HUES48 (cell line): ENCODE data around the gene BDP1.
"Not testable (repeated sequence)": the region's sequence is repeated elsewhere in the genome, so short reads cannot be mapped to it uniquely, and the experiment has no call there.

ENCODE experiments used
- H3K27ac ChIP-seq: one replicate; pipeline ENCODE4 v1.7.0; 2013; ENCODE audit warnings: low read depth, low read length, inconsistent platforms
- H3K27me3 ChIP-seq: 2 replicates; pipeline ENCODE4 v1.6.1; 2013; ENCODE audit warnings: mild to moderate bottlenecking, low read length; ENCODE audit not compliant: control insufficient read depth, insufficient read depth
- H3K36me3 ChIP-seq: 2 replicates; pipeline ENCODE4 v1.6.1; 2013; ENCODE audit warnings: low read length; ENCODE audit not compliant: control insufficient read depth, insufficient read depth
- H3K4me1 ChIP-seq: 2 replicates; pipeline ENCODE4 v1.6.1; 2013; ENCODE audit warnings: mild to moderate bottlenecking, low read length; ENCODE audit not compliant: control insufficient read depth, insufficient read depth
- H3K4me3 ChIP-seq: 2 replicates; pipeline ENCODE4 v1.5.1; 2013; ENCODE audit warnings: mild to moderate bottlenecking, low read depth, low read length
- H3K9ac ChIP-seq: 2 replicates; pipeline ENCODE4 v1.6.1; 2013; ENCODE audit warnings: mild to moderate bottlenecking, low read depth, low read length, moderate library complexity
- H3K9me3 ChIP-seq: 2 replicates; pipeline ENCODE4 v1.6.1; 2013; ENCODE audit warnings: low read length; ENCODE audit not compliant: control insufficient read depth, insufficient read depth

BDP1 gene

DNA sequence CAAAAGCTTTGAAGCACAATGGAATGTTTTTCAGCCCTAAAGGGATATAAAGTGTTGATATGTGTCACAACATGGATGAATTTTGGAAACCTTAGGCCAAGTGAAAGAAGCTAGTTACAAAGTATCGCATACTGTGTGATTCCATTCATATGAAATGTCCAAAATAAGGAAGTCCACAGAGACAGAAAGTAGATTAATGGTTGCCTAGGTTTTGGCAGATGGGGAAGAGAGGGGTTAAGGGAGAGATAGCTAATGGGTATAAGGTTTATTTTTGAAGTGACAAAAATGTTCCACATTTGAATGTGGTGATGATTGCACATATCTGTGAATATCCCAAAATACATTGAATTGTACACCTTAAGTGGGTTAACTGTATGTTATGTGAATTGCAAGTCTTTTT, 74.2 kb downstream of the BDP1 start:
- H3K9ac ChIP-seq = no peak overlapping the region

GRCh38 chr5:71533142-71533541, 77.7 kb downstream of the BDP1 start:
- H3K27me3 ChIP-seq = no peaks in the 10 kb centered on the region
- no peak overlapping the region for H3K4me3 ChIP-seq
- H3K4me1 ChIP-seq = no peaks in the 10 kb centered on the region
- no peaks in the 10 kb centered on the region for H3K9me3 ChIP-seq
- no peak overlapping the region for H3K27ac ChIP-seq
- no peak overlapping the region for H3K9ac ChIP-seq
- peaks cover 57% of the 10 kb centered on the region for H3K36me3 ChIP-seq

More for the DNA sequence above, 74.2 kb downstream of the BDP1 start:
- Histone ChIP-seq H3K27ac (no peak overlapping the region), H3K9me3 (no peaks in the 10 kb centered on the region), H3K4me3 (no peak overlapping the region), H3K4me1 (no peaks in the 10 kb centered on the region), H3K27me3 (no peaks in the 10 kb centered on the region), H3K36me3 (peaks cover 47% of the 10 kb centered on the region)

DNA sequence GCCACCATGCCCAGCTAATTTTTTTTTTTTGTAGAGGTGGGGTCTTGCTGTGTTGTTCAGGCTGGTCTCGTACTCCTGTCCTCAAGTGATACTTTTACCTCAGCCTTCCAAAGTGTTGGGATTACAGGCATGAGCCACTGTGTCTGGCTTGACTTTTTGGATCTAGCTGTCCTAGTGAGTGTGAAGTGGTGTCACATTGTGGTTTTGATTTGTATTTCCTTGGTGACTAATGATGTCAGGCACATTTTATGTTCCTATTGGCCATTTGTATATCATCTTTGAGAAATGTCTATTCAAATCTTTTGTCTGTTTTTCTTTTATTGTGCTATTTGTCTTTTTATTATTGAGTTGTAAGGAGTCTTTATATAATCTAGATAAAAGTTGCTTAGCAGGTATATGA, 78.2 kb downstream of the BDP1 start:
- Histone ChIP-seq H3K27me3 (no peaks in the 10 kb centered on the region), H3K36me3 (peaks cover 57% of the 10 kb centered on the region)

DNA sequence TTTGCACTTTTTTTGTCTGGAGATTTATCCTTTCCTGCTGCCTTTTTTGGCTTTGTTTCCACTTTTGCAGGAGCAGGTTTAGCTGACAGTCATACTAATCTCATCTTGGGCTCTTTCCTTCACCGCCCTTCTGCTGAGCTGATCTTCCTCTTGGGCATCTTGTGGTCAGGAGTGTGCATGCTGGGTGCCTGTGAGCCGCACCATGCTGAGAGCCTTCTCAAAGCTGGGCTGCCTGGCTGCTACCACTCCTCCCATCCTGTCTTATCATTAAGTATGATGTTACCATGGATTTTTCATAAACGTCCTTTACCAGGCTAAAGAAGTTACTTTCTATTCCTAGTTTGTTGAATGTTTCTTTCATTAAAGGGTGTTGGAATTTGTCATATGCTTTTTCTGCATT, 82.2 kb downstream of the BDP1 start:
- H3K9me3 ChIP-seq = no peaks in the 10 kb centered on the region
- no peaks in the 10 kb centered on the region for H3K4me1 ChIP-seq
- H3K4me3 ChIP-seq = no peak overlapping the region
- H3K27ac ChIP-seq = no peak overlapping the region
- H3K9ac ChIP-seq = no peak overlapping the region
- peaks cover 79% of the 10 kb centered on the region for H3K36me3 ChIP-seq
- H3K27me3 ChIP-seq = no peaks in the 10 kb centered on the region

More for the DNA sequence above, 78.2 kb downstream of the BDP1 start:
- Histone ChIP-seq H3K9me3 (no peaks in the 10 kb centered on the region), H3K4me3 (no peak overlapping the region), H3K27ac (no peak overlapping the region), H3K4me1 (no peaks in the 10 kb centered on the region), H3K9ac (no peak overlapping the region)

GRCh38 chr5:71550885-71551284, 95.4 kb downstream of the BDP1 start:
- H3K9me3 ChIP-seq, H3K9ac ChIP-seq, H3K27ac ChIP-seq, H3K4me3 ChIP-seq, H3K27me3 ChIP-seq, H3K4me1 ChIP-seq: not testable (repeated sequence)
- peaks cover 77% of the 10 kb centered on the region for H3K36me3 ChIP-seq

DNA sequence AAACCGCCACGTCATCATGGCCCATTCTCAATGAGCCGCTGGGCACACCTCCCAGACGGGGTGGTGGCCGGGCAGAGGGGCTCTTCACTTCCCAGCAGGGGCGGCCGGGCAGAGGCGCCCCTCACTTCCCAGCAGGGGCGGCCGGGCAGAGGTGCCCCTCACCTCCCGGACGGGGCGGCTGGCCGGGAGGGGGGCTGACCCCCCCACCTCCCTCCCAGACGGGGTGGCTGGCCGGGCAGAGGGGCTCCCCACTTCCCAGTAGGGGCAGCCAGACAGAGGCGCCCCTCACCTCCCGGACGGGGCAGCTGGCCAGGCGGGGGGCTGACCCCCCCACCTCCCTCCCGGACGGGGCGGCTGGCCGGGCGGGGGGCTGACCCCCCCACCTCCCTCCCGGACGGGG, 96.1 kb downstream of the BDP1 start:
- H3K27me3 ChIP-seq, H3K9ac ChIP-seq, H3K4me3 ChIP-seq, H3K27ac ChIP-seq, H3K4me1 ChIP-seq, H3K9me3 ChIP-seq: not testable (repeated sequence)
- H3K36me3 ChIP-seq = peaks cover 76% of the 10 kb centered on the region

- not testable (repeated sequence) for H3K9ac ChIP-seq, H3K27me3 ChIP-seq, H3K4me3 ChIP-seq, H3K27ac ChIP-seq, H3K9me3 ChIP-seq, H3K4me1 ChIP-seq
- peaks cover 76% of the 10 kb centered on the region for H3K36me3 ChIP-seq
Measured at GRCh38 chr5:71552026-71552749, 96.7 kb downstream of the BDP1 start.

DNA sequence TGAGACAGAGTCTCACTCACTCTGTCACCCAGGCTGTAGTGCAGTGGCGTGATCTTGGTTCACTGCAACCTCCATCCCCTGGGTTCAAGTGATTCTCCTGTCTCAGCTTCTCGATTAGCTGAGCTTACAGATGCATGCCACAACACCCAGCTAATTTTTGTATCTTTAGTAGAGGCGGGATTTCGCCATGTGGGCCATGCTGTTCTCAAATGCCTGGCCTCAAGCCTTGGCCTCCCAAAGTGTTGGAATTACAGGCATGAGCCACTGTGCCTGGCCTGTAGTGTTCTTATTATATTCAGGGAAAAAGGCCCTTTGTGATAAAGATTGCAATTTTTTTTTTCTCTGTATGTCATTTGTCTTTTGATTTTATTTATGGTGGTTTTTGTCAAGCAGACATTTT, 107.7 kb downstream of the BDP1 start:
- H3K4me1 ChIP-seq = no peaks in the 10 kb centered on the region
- no peak overlapping the region for H3K4me3 ChIP-seq
- H3K27ac ChIP-seq = no peak overlapping the region
- no peaks in the 10 kb centered on the region for H3K27me3 ChIP-seq
- H3K9ac ChIP-seq = no peak overlapping the region
- H3K36me3 ChIP-seq = peaks cover 86% of the 10 kb centered on the region
- no peaks in the 10 kb centered on the region for H3K9me3 ChIP-seq

DNA sequence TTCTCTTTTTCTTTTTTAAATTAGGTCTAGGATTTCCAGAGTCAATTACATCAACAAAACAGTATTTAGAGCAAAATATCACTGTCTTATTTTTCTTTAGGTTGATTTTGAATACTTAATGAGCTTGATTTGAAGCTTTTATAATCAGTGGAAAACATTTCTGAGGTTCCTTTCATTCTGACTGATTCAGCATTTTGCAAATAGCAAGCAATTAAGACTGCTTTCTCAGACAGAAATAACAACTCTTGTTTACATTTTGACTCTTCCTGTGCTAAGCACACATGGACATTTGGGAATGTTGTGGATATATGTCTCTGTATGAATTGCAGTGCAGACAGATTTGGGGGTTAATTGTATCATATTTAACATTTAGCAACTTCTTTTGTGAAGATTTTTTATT, 109.4 kb downstream of the BDP1 start:
- Histone ChIP-seq H3K9me3 (no peaks in the 10 kb centered on the region), H3K27ac (no peak overlapping the region), H3K9ac (no peak overlapping the region), H3K36me3 (peaks cover 72% of the 10 kb centered on the region), H3K27me3 (no peaks in the 10 kb centered on the region), H3K4me3 (no peak overlapping the region), H3K4me1 (no peaks in the 10 kb centered on the region)

DNA sequence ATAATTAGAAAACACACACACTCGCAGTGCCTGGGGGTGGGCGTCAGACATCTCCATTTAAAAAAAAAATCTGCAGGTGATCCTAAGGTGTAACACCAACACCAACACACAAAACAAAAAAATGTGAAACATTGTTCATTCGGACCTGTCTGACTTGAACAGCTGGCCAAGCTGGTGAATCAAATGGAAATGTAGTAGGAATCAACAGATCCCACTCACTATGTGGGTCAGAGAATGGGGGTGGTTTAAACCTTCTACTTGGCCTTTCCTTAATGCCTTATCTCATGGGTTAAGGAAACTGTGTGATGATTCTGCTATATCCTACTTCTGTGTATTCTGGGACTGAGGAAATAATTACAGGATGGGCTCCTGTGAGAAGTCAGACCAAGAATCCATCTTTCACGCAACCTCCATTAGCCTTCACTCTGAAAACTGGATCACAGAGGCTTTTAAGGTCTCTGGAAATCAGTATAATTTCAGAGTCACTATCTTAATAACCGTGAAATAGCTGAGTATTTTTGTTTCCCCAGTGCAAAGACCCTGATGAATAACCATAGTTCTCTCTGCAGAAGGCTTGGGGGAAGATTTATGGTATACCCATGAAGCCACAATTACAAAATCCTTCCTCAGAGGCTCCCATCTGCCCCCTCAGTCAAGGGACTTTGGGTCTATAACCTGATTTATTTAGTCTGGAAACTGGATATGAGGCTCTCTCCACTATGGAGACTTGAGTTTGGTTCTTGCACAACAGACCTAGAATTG, 114.5 kb downstream of the BDP1 start:
- H3K4me3 ChIP-seq = no peak overlapping the region
- no peak overlapping the region for H3K9ac ChIP-seq
- H3K36me3 ChIP-seq = peaks cover 27% of the 10 kb centered on the region
- H3K9me3 ChIP-seq = no peaks in the 10 kb centered on the region
- no peaks in the 10 kb centered on the region for H3K4me1 ChIP-seq
- H3K27me3 ChIP-seq = no peaks in the 10 kb centered on the region
- H3K27ac ChIP-seq = no peak overlapping the region

DNA sequence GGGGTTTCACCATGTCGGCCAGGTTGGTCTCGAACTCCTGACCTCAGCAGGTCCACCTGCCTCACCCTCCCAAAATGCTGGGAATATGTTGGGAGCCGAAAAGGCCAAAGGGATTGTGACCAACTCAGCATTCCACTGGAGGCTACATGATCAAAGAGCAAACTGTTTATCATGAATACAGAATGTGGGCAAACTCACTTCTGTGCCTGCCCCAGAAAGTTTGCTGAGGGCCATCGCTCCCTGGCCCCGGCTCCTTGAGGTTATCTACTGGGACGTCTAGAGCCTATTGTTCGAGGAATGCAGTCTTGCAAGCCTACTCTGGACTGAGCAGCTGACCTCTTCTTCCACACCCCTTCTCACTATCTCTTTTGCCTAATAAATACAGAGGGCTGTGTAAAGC, 116.4 kb downstream of the BDP1 start:
- H3K4me3 ChIP-seq, H3K9me3 ChIP-seq, H3K27me3 ChIP-seq, H3K9ac ChIP-seq, H3K27ac ChIP-seq, H3K36me3 ChIP-seq, H3K4me1 ChIP-seq: not testable (repeated sequence)
